Activated naive CD8-positive, alpha-beta T cell treated with anti-CD3 and anti-CD28 coated beads, Interleukin-2, amount 10 ng/mL, durations not matched to agents 7 days and 5 days (primary cell): Measurements from ENCODE around the gene XAGE1B. TPM values are rescaled to one million over a fixed set of nuclear protein-coding genes. Genes with fewer than 3 reads are reported as not detected.
"Not testable (repeated sequence)": the region's sequence is repeated elsewhere in the genome, so short reads cannot be mapped to it uniquely, and the experiment has no call there.

Experiments
- ATAC-seq: fragments of 150-1000 bp; cut with Tn5 transposase; one replicate; pipeline ENCODE4 v1.10.0; 2021; ENCODE audit warnings: low read depth, moderate library complexity
- POLR2A ChIA-PET: fragments of 350-600 bp; sonication (Branson Sonifier 250); formaldehyde crosslinking; loops from one replicate; lab custom pipeline; 2021; ENCODE audit warnings: antibody characterized with exemption; lab: Charles Lee
- DNase-seq: peaks from one replicate; pipeline ENCODE4 v3.0.0; 2021
- H3K27ac Mint-ChIP-seq: one replicate; pipeline ENCODE4 v1.8.0; 2022; ENCODE audit warnings: mild to moderate bottlenecking, mixed read lengths
- H3K27me3 Mint-ChIP-seq: one replicate; pipeline ENCODE4 v1.8.0; 2022; ENCODE audit warnings: mild to moderate bottlenecking, moderate library complexity, mixed read lengths
- H3K36me3 Mint-ChIP-seq: one replicate; pipeline ENCODE4 v1.8.0; 2021; ENCODE audit warnings: mild to moderate bottlenecking, mixed read lengths
- H3K4me1 Mint-ChIP-seq: one replicate; pipeline ENCODE4 v1.8.0; 2021; ENCODE audit warnings: mixed read lengths
- H3K4me3 Mint-ChIP-seq: one replicate; pipeline ENCODE4 v1.8.0; 2022; ENCODE audit warnings: mild to moderate bottlenecking, moderate library complexity, mixed read lengths
- H3K9me3 Mint-ChIP-seq: one replicate; pipeline ENCODE4 v1.8.0; 2021; ENCODE audit warnings: mixed read lengths
- total RNA-seq, 2 experiments: library from RNA; stranded (reverse); gene quantifications; one replicate each; pipeline ENCODE4 v1.2.3, GENCODE V29; 2021

The XAGE1B gene
- not detected for total RNA-seq

- H3K27me3 Mint-ChIP-seq, H3K4me3 Mint-ChIP-seq, DNase-seq, H3K4me1 Mint-ChIP-seq, H3K27ac Mint-ChIP-seq, ATAC-seq, H3K36me3 Mint-ChIP-seq, POLR2A ChIA-PET, H3K9me3 Mint-ChIP-seq: not testable (repeated sequence)
Measured at GRCh38 chrX:52516987-52517325, at the start of gene XAGE1B. XAGE1B (minus strand) TSS chrX:52517063; CDS start chrX:52515527, 1,536 bp downstream.

- POLR2A ChIA-PET, result no interaction called here
- no peaks in the 10 kb centered on the region for H3K4me1 Mint-ChIP-seq
- H3K4me3 Mint-ChIP-seq, result no peak overlapping the region
- ATAC-seq, result no peak
- H3K27ac Mint-ChIP-seq, result no peak overlapping the region
- H3K9me3 Mint-ChIP-seq, result no peaks in the 10 kb centered on the region
- DNase-seq, result no peak
- no peaks in the 10 kb centered on the region for H3K36me3 Mint-ChIP-seq
- H3K27me3 Mint-ChIP-seq, result peaks cover 4% of the 10 kb centered on the region
Measured at GRCh38 chrX:52563105-52563504, 46.2 kb upstream of the XAGE1B start.

- Mint-ChIP-seq H3K4me3 (no peak overlapping the region), H3K27ac (no peak overlapping the region), H3K9me3 (no peaks in the 10 kb centered on the region), H3K27me3 (peaks cover 6% of the 10 kb centered on the region), H3K4me1 (no peaks in the 10 kb centered on the region), H3K36me3 (no peaks in the 10 kb centered on the region)
- ATAC-seq (no peak), DNase-seq (no peak)
- POLR2A ChIA-PET, result no interaction called here
Measured at GRCh38 chrX:52558140-52558539, 41.3 kb upstream of the XAGE1B start.

GRCh38 chrX:52556741-52557140 lies 39.9 kb upstream of the XAGE1B start:
- H3K27me3 Mint-ChIP-seq, result peaks cover 6% of the 10 kb centered on the region
- POLR2A ChIA-PET, result no interaction called here
- no peak overlapping the region for H3K27ac Mint-ChIP-seq
- no peaks in the 10 kb centered on the region for H3K36me3 Mint-ChIP-seq
- ATAC-seq (no peak), DNase-seq (no peak)
- no peak overlapping the region for H3K4me3 Mint-ChIP-seq
- H3K4me1 Mint-ChIP-seq, result no peaks in the 10 kb centered on the region
- no peaks in the 10 kb centered on the region for H3K9me3 Mint-ChIP-seq

GRCh38 chrX:52553995-52554642 lies 37.3 kb upstream of the XAGE1B start:
- ATAC-seq (no peak), DNase-seq (no peak)
- Mint-ChIP-seq H3K4me1 (no peaks in the 10 kb centered on the region), H3K4me3 (no peak overlapping the region), H3K27me3 (peaks cover 2% of the 10 kb centered on the region), H3K36me3 (no peaks in the 10 kb centered on the region), H3K9me3 (no peaks in the 10 kb centered on the region), H3K27ac (no peak overlapping the region)
- POLR2A ChIA-PET, result no interaction called here

GRCh38 chrX:52548769-52549168 lies 31.9 kb upstream of the XAGE1B start:
- POLR2A ChIA-PET, H3K9me3 Mint-ChIP-seq, H3K36me3 Mint-ChIP-seq, H3K27me3 Mint-ChIP-seq, H3K4me1 Mint-ChIP-seq, H3K27ac Mint-ChIP-seq, DNase-seq, H3K4me3 Mint-ChIP-seq, ATAC-seq: not testable (repeated sequence)

- POLR2A ChIA-PET, result no interaction called here
- no peak for DNase-seq
- Mint-ChIP-seq H3K36me3 (no peaks in the 10 kb centered on the region), H3K27ac (no peak overlapping the region), H3K4me3 (no peak overlapping the region), H3K4me1 (no peaks in the 10 kb centered on the region), H3K27me3 (no peaks in the 10 kb centered on the region), H3K9me3 (no peaks in the 10 kb centered on the region)
- no peak for ATAC-seq
Measured at GRCh38 chrX:52544147-52544840, 27.4 kb upstream of the XAGE1B start.

- no peak for ATAC-seq
- H3K4me3 Mint-ChIP-seq, result no peak overlapping the region
Measured at GRCh38 chrX:52542311-52542710, 25.4 kb upstream of the XAGE1B start.

GRCh38 chrX:52541051-52541450 lies 24.2 kb upstream of the XAGE1B start:
- POLR2A ChIA-PET, H3K27ac Mint-ChIP-seq, H3K36me3 Mint-ChIP-seq, ATAC-seq, DNase-seq, H3K9me3 Mint-ChIP-seq, H3K4me3 Mint-ChIP-seq, H3K4me1 Mint-ChIP-seq, H3K27me3 Mint-ChIP-seq: not testable (repeated sequence)

More at GRCh38 chrX:52542311-52542710, 25.4 kb upstream of the XAGE1B start:
- Mint-ChIP-seq H3K9me3 (no peaks in the 10 kb centered on the region), H3K36me3 (no peaks in the 10 kb centered on the region), H3K27ac (no peak overlapping the region), H3K4me1 (no peaks in the 10 kb centered on the region), H3K27me3 (no peaks in the 10 kb centered on the region)
- DNase-seq, result no peak
- POLR2A ChIA-PET, result no interaction called here

GRCh38 chrX:52516110-52516986 lies 515 bp downstream of the XAGE1B start:
- H3K27ac Mint-ChIP-seq, DNase-seq, H3K36me3 Mint-ChIP-seq, H3K4me3 Mint-ChIP-seq, H3K4me1 Mint-ChIP-seq, H3K27me3 Mint-ChIP-seq, ATAC-seq, POLR2A ChIA-PET, H3K9me3 Mint-ChIP-seq: not testable (repeated sequence)

GRCh38 chrX:52511126-52511525 lies 5.7 kb downstream of the XAGE1B start:
- H3K4me1 Mint-ChIP-seq, POLR2A ChIA-PET, DNase-seq, H3K4me3 Mint-ChIP-seq, H3K9me3 Mint-ChIP-seq, H3K27ac Mint-ChIP-seq, H3K36me3 Mint-ChIP-seq, ATAC-seq, H3K27me3 Mint-ChIP-seq: not testable (repeated sequence)

- POLR2A ChIA-PET, result no interaction called here
Measured at GRCh38 chrX:52509916-52510315, 6.9 kb downstream of the XAGE1B start.

GRCh38 chrX:52507331-52507730 lies 9.5 kb downstream of the XAGE1B start:
- H3K27me3 Mint-ChIP-seq, result peaks cover 3% of the 10 kb centered on the region
- DNase-seq (no peak), ATAC-seq (no peak)
- no peak overlapping the region for H3K27ac Mint-ChIP-seq
- no peak overlapping the region for H3K4me3 Mint-ChIP-seq
- H3K4me1 Mint-ChIP-seq, result no peaks in the 10 kb centered on the region
- POLR2A ChIA-PET, result no interaction called here
- H3K36me3 Mint-ChIP-seq, result no peaks in the 10 kb centered on the region
- no peaks in the 10 kb centered on the region for H3K9me3 Mint-ChIP-seq

More at GRCh38 chrX:52509916-52510315, 6.9 kb downstream of the XAGE1B start:
- Mint-ChIP-seq H3K27ac (no peak overlapping the region), H3K4me3 (no peak overlapping the region), H3K36me3 (no peaks in the 10 kb centered on the region), H3K4me1 (no peaks in the 10 kb centered on the region), H3K27me3 (peaks cover 3% of the 10 kb centered on the region), H3K9me3 (no peaks in the 10 kb centered on the region)
- ATAC-seq, result no peak
- DNase-seq, result no peak
